Aorta (tissue), 5 donors: ENCODE data around the gene EML1. TPM values are rescaled to one million over a fixed set of nuclear protein-coding genes. Genes with fewer than 3 reads are reported as not detected.

Experiments
- ATAC-seq: fragments of 200-7000 bp; cut with Tn5 transposase; one replicate; pipeline ENCODE4 v1.9.1; 2022; ENCODE audit warnings: moderate library complexity; ENCODE audit not compliant: low FRiP score
- DNase-seq, 2 donors: peaks; one replicate each; pipeline ENCODE4 v3.0.0-alpha.2; 2020
- H3K27ac ChIP-seq, 2 donors: one replicate each; pipeline ENCODE4 v1.5.1; 2013; ENCODE audit warnings: low read length in 2 of 2, mild to moderate bottlenecking in 2 of 2, moderate library complexity in 2 of 2, control low read depth in 1 of 2, inconsistent platforms in 1 of 2, low read depth in 1 of 2
- H3K27me3 ChIP-seq, 2 donors: one replicate each; pipeline ENCODE4 v1.6.1; 2013; ENCODE audit warnings: control low read depth in 1 of 2, low read length in 1 of 2, mild to moderate bottlenecking in 1 of 2, moderate library complexity in 1 of 2; ENCODE audit not compliant: insufficient read depth in 2 of 2, control insufficient read depth in 1 of 2
- H3K36me3 ChIP-seq, 2 donors: one replicate each; pipeline ENCODE4 v1.6.1; 2013; ENCODE audit warnings: control low read depth in 1 of 2, low read length in 1 of 2, mild to moderate bottlenecking in 1 of 2; ENCODE audit not compliant: insufficient read depth in 2 of 2, control insufficient read depth in 1 of 2
- H3K4me1 ChIP-seq, 2 donors: one replicate each; pipeline ENCODE4 v1.6.1; 2013; ENCODE audit warnings: low read length in 2 of 2, control low read depth in 1 of 2, mild to moderate bottlenecking in 1 of 2, moderate library complexity in 1 of 2; ENCODE audit not compliant: insufficient read depth in 2 of 2, control insufficient read depth in 1 of 2
- H3K4me3 ChIP-seq, 2 donors: one replicate each; pipeline ENCODE4 v1.5.1; 2013; ENCODE audit warnings: low read length in 2 of 2, control low read depth in 1 of 2, mild to moderate bottlenecking in 1 of 2
- H3K9me3 ChIP-seq: one replicate; pipeline ENCODE4 v1.6.1; 2013; ENCODE audit warnings: mild to moderate bottlenecking, low read length; ENCODE audit not compliant: control insufficient read depth
- WGBS, 2 donors: extraction: QIAGEN DNeasy Blood & Tissue Kit; methylation state at CpG; one replicate each; pipeline ENCODE4 v1.1.7; 2013; 5-methylcytosine and 5-hydroxymethylcytosine counted together
- intact Hi-C, 2 donors: fragments of 100-400 bp; cut with DNase I; formaldehyde crosslinking; loops; one replicate each; pipeline versions ENCODE4 v1.14.2 to v1.15.0; 2022
- polyA plus RNA-seq, 2 donors: library from polyadenylated mRNA; stranded (reverse); fragments of 200-250 nt; gene quantifications; one replicate each; pipeline ENCODE4 v1.2.3, GENCODE V29; 2013
- total RNA-seq, 2 donors: library from RNA; stranded (reverse); fragmentation: NEBNext Ultra II Directional; extraction: Animal tissue kit (Norgen Biotek cat#: 25700); gene quantifications; one replicate each; pipeline ENCODE4 v1.2.1, GENCODE V29; 2021
- donor health status: healthy with polysubstance abuse.
- donor health status: Bipolar disorder and iron deficiency.
- donor health status: DM: no; HTN: no; CAD: no.
- donor health status: DM: no; HTN: no; CAD: no.
- donor health status: DM: yes; HTN: yes; CAD: no.

EML1 gene
- total and polyA plus RNA-seq, 4 donors = 4.8 to 62.0 (median 36.6) TPM

DNA sequence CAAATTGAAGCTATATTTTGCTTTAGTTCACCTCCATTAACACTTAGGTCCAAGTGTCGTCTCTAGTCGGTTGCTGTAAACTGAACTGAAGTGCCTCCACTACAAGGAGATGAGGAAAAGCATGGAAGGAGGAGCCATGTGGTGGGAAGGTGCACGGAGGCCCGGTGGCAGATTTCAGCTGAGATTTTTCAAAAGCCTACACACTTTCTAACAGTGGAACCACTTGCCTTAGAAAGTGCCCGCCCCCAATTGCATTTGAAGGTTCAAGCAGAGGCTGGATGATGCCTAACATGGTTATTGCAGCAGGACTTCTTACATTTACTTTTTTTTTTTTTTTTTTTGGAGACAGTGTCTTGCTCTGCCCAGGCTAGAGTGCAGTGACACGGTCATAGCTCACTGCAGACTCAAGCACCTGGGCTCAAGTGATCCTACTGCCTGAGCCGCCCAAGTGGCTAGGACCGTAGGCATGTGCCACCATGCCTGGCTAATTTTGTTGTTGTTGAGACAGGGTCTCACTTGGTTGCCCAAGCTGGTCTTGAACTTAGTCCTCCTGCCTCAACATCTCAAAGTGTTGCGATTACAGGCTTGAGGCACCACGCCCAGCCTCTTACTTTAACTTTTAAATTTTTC, 27.6 kb downstream of the EML1 start:
- H3K36me3 ChIP-seq = no peaks in the 10 kb centered on the region
- no peak overlapping the region for H3K4me3 ChIP-seq
- ATAC-seq (no peak), DNase-seq (no peak)
- no peaks in the 10 kb centered on the region for H3K9me3 ChIP-seq
- H3K27me3 ChIP-seq = no peaks in the 10 kb centered on the region
- no peak overlapping the region for H3K27ac ChIP-seq
- intact Hi-C loops = no loop called here
- WGBS, 2 donors = 94 to 96% methylated on average over 10 of the region's 10 CpGs
- no peaks in the 10 kb centered on the region for H3K4me1 ChIP-seq

DNA sequence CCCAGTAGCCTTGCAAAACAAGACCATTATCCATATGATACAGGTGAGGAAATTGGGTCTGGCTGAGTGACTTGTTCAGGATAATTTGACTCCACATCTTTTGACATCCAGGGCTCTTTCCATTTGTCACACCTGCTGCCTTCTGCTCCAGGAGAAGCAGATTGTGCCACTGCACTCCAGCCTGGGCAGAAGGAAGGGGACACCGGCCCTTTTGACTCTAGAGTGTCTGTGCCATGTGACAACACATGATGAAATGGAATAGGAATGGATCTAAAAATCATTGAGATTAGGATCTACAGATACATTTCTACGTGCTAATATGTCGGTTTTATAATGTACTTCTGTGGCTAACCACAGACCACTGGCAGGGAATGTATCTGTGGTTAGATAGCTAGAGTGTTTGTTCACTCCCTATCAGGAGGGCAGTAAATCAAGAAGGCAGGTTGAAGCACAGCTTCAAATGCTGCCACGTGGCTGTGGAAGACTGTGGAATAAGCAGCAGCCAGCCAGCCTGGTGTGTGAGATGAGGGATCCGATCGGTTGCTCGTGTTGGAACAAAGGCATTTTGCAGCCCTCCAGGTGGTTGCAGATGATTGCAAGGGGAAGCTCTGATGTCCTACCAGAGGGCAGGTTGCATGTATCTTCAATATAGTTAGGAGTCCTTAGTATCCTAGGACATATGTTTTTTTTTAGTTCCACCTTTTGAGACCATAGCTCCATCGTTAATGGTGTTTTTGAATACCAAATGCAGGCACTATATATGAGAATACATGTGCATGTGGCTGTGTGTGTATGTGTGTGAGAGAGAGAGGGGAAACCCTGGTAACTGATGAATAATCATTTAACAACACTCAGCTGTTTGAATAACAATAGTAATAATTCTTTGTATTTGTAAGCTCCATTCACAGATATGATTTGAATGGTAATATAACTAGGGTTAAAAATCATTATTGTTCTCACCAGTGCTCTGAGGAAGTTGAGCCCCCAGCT, 28.6 kb downstream of the EML1 start:
- Histone ChIP-seq H3K9me3 (no peaks in the 10 kb centered on the region), H3K4me3 (no peak overlapping the region), H3K4me1 (no peaks in the 10 kb centered on the region), H3K27ac (no peak overlapping the region), H3K36me3 (no peaks in the 10 kb centered on the region), H3K27me3 (no peaks in the 10 kb centered on the region)
- intact Hi-C loops = no loop called here
- DNase-seq (no peak), ATAC-seq (no peak)
- 76 to 78% methylated on average over 8 of the region's 8 CpGs for WGBS, 2 donors

DNA sequence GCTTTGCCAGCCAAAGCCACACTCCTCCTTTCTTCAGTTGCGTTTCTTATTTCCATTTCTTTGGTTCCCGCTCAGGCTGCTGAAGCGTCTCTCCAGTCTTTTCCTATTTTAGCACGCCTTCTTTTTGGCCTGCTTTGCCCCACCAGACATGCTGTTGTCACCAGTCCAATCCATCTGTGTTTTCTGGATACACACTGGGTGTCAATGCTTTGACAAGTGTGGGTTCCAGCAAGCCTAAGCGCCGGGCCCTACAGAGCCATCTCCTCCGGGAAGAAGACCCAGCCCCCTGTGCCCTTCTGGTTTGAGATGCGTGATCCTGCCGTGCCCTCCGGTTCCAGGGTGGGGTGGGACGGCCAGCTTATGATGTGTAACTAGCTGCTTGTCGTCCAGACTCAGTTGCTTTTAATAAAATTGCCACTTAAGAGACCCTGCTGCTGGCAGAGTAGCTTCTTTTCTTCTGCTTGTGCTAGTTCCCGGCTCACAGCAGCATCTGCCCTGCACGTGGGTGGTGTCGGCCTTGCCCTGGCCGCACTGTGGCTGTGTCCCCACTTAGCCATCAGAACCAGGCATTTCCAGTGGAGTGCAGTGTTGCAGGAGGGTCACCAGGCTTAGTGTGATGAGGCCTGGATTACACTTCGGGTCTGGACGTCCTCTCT, 29.7 kb downstream of the EML1 start:
- no peak for DNase-seq
- no peak overlapping the region for H3K4me3 ChIP-seq
- no peaks in the 10 kb centered on the region for H3K27me3 ChIP-seq
- H3K27ac ChIP-seq = no peak overlapping the region
- WGBS, 2 donors = 86 to 87% methylated on average over 18 of the region's 18 CpGs
- no peak for ATAC-seq
- H3K36me3 ChIP-seq = no peaks in the 10 kb centered on the region
- intact Hi-C loops = no loop called here
- no peaks in the 10 kb centered on the region for H3K4me1 ChIP-seq
- no peaks in the 10 kb centered on the region for H3K9me3 ChIP-seq

DNA sequence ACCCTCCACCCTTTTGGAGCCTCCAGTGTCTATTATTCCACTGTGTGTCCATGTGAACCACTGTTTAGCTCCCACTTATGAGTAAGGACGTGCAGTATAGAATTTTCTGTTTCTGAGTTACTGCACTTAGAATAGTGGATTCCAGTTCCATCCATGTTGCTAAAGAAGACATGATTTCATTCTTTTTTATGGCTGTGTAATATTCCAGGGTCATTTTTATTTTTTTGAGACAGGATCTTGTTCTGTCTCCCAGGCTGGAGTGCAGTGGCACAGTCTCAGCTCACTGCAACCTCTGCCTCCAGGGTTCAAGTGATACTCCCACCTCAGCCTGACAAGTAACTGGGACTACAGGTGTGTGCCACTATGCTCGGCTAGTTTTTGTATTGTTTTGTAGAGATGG, 31.6 kb downstream of the EML1 start:
- ATAC-seq = no peak

DNA sequence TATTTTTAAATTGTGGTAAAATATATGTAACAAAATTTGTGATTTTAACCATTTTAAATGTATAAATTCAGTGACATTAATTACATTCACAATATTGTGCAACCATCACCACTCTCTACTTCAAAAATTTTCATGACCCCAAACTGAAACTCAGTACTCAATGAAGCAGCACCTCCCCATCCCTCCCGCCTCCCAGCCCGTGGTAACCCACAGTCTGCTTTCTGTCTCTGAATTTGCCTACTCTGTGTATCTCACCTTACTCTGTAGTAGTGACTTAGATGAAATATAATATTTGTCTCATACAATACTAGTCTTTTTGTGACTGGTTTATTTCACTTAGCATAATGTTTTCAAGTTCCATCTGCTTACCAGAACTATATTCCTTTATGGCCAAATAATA, 36.2 kb downstream of the EML1 start:
- Histone ChIP-seq H3K9me3 (no peaks in the 10 kb centered on the region), H3K27ac (no peak overlapping the region), H3K4me1 (no peaks in the 10 kb centered on the region), H3K27me3 (no peaks in the 10 kb centered on the region), H3K4me3 (no peak overlapping the region), H3K36me3 (no peaks in the 10 kb centered on the region)
- WGBS, 2 donors = 50 to 93% methylated on average over 2 of the region's 2 CpGs
- ATAC-seq (no peak), DNase-seq (no peak)
- intact Hi-C loops = no loop called here

More for the DNA sequence above, 31.6 kb downstream of the EML1 start:
- intact Hi-C loops = no loop called here
- no peak for DNase-seq
- WGBS, 2 donors = 97 to 98% methylated on average over 2 of the region's 2 CpGs
- Histone ChIP-seq H3K27me3 (no peaks in the 10 kb centered on the region), H3K36me3 (no peaks in the 10 kb centered on the region), H3K4me1 (no peaks in the 10 kb centered on the region), H3K27ac (no peak overlapping the region), H3K4me3 (no peak overlapping the region), H3K9me3 (no peaks in the 10 kb centered on the region)

DNA sequence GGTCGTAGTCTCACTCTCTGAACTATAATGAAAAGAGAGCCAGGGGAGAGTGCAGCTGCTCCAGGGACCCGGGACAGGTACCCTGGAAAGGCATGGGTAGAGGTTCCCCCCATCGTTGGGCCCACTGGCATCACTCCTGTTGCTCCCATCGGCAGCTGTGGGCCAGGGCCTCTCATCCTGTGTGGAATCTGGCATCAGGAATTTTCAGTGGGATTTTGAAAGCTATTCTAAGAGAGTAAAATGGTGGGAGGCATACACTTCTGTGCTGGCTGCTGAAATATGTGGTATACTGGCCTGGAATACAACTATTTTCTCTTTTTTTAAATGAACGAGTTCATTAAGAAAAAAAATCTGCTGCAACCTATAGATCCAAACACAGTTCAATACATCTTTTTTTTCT, 38.1 kb downstream of the EML1 start:
- WGBS, 2 donors = 82 to 88% methylated on average over 5 of the region's 5 CpGs
- Histone ChIP-seq H3K9me3 (no peaks in the 10 kb centered on the region), H3K36me3 (no peaks in the 10 kb centered on the region), H3K4me3 (no peak overlapping the region), H3K4me1 (no peaks in the 10 kb centered on the region), H3K27me3 (no peaks in the 10 kb centered on the region), H3K27ac (no peak overlapping the region)
- DNase-seq (no peak), ATAC-seq (no peak)
- intact Hi-C loops = no loop called here

DNA sequence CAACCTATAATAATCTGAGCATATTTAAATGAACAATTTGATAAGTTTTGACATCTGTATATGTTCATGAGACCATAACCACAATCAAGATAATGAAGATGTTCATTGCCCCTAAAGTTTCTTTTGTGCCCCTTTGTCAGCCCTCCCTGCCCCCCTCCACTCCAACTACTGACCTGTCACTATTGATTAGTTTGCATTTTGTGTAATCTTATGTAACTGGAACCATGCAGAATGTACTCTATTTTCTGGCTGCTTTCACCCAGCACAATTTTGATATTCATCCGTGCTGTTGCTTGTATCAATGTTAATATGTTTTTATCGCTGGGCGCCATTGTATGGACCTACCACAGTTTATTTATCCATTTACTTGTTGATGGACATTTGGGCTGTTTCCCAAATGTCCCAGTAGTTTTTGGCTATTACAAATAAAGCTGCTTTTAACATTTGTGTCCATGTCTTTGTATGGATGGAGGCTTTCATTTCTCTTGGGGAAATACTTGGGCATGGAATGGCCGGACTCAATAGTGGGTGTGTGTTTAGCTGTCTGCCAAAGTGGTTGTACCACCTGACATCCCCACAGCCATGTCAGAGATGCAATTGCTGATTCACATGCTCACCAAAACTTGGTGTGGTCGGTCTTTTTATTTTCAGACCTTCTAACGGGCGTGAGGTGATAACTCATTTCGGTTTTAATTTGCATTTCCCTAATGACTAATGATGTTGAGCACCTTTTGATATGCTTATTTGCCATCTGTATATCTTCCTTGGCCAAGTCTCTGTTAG, 38.9 kb downstream of the EML1 start:
- Histone ChIP-seq H3K27ac (no peak overlapping the region), H3K27me3 (no peaks in the 10 kb centered on the region), H3K4me3 (no peak overlapping the region), H3K36me3 (no peaks in the 10 kb centered on the region), H3K9me3 (no peaks in the 10 kb centered on the region), H3K4me1 (peaks cover 0 to 3% of the 10 kb centered on the region in 2 donors)
- intact Hi-C loops = no loop called here
- no peak for ATAC-seq
- 89 to 90% methylated on average over 8 of the region's 8 CpGs for WGBS, 2 donors
- DNase-seq = no peak

DNA sequence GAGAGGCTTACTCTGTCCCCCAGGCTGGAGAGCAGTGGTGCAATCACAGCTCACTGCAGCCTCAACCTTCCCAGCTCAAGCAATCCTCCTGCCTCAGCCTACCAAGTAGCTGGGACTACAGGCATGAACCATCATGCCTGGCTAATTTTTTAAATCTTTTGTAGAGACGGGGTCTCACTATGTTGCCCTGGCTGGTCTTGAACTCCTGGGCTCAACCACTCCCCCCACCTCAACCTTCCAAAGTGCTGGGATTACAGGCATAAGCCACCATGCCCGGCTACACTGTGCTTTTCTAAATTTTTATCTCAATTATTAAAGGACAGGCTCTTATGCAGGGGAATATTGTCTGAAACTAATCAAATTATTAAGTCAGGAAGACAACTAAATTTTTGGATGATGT, 44.6 kb downstream of the EML1 start:
- DNase-seq (no peak), ATAC-seq (no peak)
- no peak overlapping the region for H3K4me3 ChIP-seq
- 95 to 97% methylated on average over 2 of the region's 2 CpGs for WGBS, 2 donors
- intact Hi-C loops = loop anchor here in 1 of 2 donors (2.0 kb wide), 1 partner anchor 27 kb away; no protein-coding TSS in a partner anchor
- H3K9me3 ChIP-seq = no peaks in the 10 kb centered on the region
- H3K27ac ChIP-seq = no peak overlapping the region
- H3K36me3 ChIP-seq = no peaks in the 10 kb centered on the region
- no peaks in the 10 kb centered on the region for H3K27me3 ChIP-seq
- H3K4me1 ChIP-seq = peaks cover 0 to 4% of the 10 kb centered on the region in 2 donors
